KOPT-K1 (cell line): ENCODE results near the gene IGF2BP2.

Source experiments
- H3K27ac ChIP-seq: fragments of 200-600 bp; sonication (generic); 2 replicates; pipeline ENCODE4 v1.5.1; 2016; ENCODE audit warnings: antibody characterized with exemption, mild to moderate bottlenecking, low read depth, low read length; ENCODE audit not compliant: poor library complexity, severe bottlenecking
- H3K36me3 ChIP-seq: fragments of 200-600 bp; sonication (generic); 2 replicates; pipeline ENCODE4 v1.5.1; 2017; ENCODE audit warnings: antibody characterized with exemption, mild to moderate bottlenecking, low read length, moderate library complexity; ENCODE audit not compliant: insufficient read depth
- H3K9me3 ChIP-seq: fragments of 200-600 bp; sonication (generic); 2 replicates; pipeline ENCODE4 v1.5.1; 2017; ENCODE audit warnings: antibody characterized with exemption, low read length, mild to moderate bottlenecking; ENCODE audit not compliant: insufficient read depth, poor library complexity, severe bottlenecking

Gene IGF2BP2

DNA sequence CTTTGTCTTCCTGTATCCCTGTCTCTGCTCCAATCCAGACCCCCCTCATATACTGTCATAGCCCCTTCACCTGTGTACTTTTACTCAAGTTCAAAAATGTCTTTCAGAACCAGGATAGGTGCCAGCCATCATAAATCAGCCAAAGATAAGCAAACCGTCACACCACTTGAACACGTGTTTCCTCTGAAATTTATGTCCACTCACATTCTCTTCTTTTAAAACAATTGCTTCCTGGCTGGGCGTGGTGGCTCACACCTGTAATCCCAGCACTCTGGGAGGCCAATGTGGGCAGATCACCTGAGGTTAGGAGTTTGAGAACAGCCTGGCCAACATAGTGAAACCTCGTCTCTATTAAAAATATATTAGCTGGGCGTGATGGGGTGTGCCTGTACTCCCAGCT lies 74.1 kb downstream of the IGF2BP2 start:
- no peaks in the 10 kb centered on the region for H3K9me3 ChIP-seq
- H3K36me3 ChIP-seq = no peaks in the 10 kb centered on the region
- no peak overlapping the region for H3K27ac ChIP-seq

DNA sequence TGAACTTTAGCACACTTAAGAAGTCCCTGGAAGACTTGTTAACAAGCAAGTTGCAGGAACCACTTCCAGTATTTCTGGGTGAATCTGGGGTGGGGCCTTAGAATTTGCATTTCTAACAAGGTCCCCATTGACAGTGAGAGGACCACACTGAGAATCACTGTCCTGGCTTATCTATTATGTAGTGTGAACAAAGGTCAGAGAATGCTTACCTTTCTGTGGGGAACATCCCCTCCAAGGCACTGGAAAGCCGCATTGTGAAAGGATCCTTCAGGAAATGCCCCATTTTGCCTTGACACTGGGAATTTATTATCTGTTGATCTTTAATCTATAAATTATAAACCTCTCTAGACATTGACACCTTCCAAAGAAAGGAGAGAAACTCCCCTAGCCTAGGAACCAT lies 74.8 kb downstream of the IGF2BP2 start:
- no peaks in the 10 kb centered on the region for H3K36me3 ChIP-seq
- H3K9me3 ChIP-seq = no peaks in the 10 kb centered on the region
- H3K27ac ChIP-seq = no peak overlapping the region

DNA sequence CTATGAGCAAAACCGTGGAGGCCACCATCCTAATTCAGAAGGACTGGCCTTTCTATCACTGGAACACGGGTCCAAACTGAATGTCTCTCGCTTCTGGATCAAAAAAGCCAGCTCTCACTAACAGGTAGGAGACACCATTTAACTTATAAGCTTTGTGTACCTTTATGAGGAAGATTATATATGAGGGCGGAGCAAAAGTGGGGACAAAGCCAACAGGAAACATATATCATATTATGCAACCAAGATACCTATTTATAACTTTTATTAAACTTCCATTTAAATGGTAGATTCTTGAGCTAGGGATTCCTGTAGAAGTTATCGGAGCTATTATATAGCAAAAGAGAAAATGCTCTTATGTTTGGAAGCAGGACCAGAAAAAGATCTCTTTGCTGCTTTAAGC lies 78.4 kb downstream of the IGF2BP2 start:
- H3K9me3 ChIP-seq = no peaks in the 10 kb centered on the region
- no peaks in the 10 kb centered on the region for H3K36me3 ChIP-seq
- H3K27ac ChIP-seq = no peak overlapping the region

DNA sequence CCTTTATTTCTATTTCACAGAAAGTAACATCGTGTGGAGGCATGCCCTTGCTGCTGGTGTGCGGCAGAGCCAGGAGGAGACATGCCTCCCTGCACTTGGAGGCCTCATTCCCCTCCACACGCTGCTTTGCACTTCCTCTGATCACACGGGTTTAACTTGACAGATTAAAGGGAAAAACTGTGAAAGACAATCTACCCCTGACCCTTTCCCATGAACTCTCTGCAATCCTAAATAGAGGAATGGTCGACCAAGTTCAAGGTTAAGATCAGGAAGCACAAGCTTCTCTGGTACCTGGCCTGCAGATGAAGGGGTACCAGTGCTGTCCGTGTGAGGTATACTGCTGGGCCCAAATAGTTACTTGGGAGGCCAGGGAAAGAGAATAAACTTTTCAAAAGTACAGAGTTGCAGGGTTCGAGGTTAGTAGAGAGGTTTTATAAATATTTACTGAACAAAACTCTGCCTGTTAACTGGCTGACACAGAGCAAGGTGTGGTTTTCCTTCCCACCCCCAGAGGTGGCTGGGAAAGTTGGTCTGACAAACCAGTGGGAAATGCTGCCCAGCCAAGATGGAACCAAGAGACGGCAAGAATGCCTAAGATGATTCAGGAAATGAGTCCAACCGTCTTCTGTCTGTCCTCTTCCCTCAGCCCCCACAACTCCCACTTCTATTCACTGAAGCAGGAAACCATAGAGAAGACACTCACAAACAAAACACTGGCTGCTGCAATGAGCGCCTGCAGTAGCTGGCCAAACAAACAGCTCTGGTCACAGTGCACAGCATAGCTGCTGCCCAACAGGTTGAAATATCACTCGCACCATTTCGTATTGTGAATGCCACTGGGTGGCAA lies 79.6 kb downstream of the IGF2BP2 start:
- H3K27ac ChIP-seq = no peak overlapping the region
- H3K36me3 ChIP-seq = no peaks in the 10 kb centered on the region
- H3K9me3 ChIP-seq = no peaks in the 10 kb centered on the region

DNA sequence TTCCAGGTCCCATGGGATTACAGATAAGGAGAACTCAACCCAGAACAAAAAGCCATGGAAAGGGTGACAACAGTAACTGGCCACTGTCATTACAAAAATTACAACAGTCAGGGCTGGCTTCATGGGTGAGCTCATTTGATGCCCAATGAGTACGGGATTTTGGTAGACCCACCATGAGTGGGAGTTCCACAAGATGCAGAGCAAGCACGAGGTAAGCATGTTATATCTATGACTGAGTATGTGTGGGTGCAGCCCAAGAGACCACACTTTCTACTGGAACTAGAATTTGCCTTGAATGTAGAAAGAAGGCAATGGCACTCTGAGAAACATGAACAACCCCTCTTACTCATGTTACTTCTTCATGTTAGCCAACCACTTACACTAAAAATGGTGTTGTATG lies 83.3 kb downstream of the IGF2BP2 start:
- no peaks in the 10 kb centered on the region for H3K36me3 ChIP-seq
- no peaks in the 10 kb centered on the region for H3K9me3 ChIP-seq
- H3K27ac ChIP-seq = no peak overlapping the region

DNA sequence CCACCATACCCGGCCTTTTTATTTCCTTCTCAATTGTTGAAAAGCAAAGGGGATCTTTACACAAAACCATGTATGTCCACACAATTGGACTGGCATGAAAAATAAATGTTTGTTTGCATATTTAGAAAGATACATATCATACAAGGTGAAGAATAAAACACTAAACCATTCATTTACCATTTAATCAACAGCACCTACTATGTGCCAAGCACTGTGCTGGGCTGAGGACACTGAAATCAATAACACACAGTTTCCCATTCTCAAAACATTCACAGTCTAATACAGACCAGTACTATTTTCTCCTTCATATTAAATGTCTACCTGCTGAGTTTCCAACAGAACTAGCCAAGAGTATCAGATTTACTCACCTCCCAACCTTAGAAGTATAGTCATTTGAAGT lies 84.7 kb downstream of the IGF2BP2 start:
- Histone ChIP-seq H3K27ac (no peak overlapping the region), H3K36me3 (no peaks in the 10 kb centered on the region), H3K9me3 (no peaks in the 10 kb centered on the region)

GRCh38 chr3:185739264-185739701 lies 85.6 kb downstream of the IGF2BP2 start:
- Histone ChIP-seq H3K36me3 (no peaks in the 10 kb centered on the region), H3K9me3 (no peaks in the 10 kb centered on the region), H3K27ac (no peak overlapping the region)

- Histone ChIP-seq H3K9me3 (no peaks in the 10 kb centered on the region), H3K36me3 (no peaks in the 10 kb centered on the region), H3K27ac (no peak overlapping the region)
Observed at GRCh38 chr3:185737740-185738680, 86.8 kb downstream of the IGF2BP2 start.

DNA sequence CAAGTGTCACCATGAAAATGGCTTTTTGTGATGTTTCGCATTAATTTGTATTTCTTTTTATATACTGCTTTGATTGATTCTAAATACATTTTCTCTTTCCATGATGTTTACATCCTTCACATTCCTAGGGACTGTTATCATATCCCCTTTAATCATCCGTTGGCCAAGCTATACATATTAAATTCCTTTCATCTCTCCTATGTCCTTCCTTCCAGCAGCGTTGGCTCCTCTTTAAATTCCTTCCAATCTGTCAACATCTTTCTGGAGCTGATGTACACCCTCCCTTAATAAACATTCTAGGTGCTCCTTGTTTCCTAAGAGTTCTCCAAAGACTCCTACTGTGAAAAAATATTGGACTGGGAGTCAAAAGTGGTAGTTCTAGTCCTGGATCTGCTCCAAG lies 87.8 kb downstream of the IGF2BP2 start:
- Histone ChIP-seq H3K36me3 (no peaks in the 10 kb centered on the region), H3K27ac (no peak overlapping the region), H3K9me3 (no peaks in the 10 kb centered on the region)

DNA sequence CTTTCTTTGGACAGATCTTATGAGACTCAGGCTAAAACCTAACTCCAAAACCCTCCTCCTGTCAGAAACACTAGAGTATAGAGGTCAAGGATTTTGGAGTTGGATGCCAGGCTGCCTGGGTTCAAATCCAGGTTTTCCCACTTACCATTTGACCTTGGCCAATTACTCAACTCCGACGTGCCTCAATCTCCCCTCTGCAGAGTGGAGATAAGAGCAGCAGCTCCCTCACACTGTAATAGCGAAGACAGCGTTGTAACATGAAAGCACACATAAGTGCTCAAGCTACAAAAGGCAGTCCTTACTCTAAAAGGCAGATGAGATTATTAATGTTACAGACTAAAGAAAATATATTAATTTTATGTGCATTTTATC lies 90.1 kb downstream of the IGF2BP2 start:
- Histone ChIP-seq H3K9me3 (no peaks in the 10 kb centered on the region), H3K27ac (no peak overlapping the region), H3K36me3 (no peaks in the 10 kb centered on the region)

GRCh38 chr3:185733980-185734724 lies 90.7 kb downstream of the IGF2BP2 start:
- H3K9me3 ChIP-seq = no peaks in the 10 kb centered on the region
- no peak overlapping the region for H3K27ac ChIP-seq
- no peaks in the 10 kb centered on the region for H3K36me3 ChIP-seq

GRCh38 chr3:185732782-185733181 lies 92.1 kb downstream of the IGF2BP2 start:
- Histone ChIP-seq H3K36me3 (no peaks in the 10 kb centered on the region), H3K27ac (no peak overlapping the region), H3K9me3 (no peaks in the 10 kb centered on the region)

GRCh38 chr3:185730550-185730949 lies 94.3 kb downstream of the IGF2BP2 start:
- Histone ChIP-seq H3K9me3 (no peaks in the 10 kb centered on the region), H3K36me3 (no peaks in the 10 kb centered on the region), H3K27ac (no peak overlapping the region)

DNA sequence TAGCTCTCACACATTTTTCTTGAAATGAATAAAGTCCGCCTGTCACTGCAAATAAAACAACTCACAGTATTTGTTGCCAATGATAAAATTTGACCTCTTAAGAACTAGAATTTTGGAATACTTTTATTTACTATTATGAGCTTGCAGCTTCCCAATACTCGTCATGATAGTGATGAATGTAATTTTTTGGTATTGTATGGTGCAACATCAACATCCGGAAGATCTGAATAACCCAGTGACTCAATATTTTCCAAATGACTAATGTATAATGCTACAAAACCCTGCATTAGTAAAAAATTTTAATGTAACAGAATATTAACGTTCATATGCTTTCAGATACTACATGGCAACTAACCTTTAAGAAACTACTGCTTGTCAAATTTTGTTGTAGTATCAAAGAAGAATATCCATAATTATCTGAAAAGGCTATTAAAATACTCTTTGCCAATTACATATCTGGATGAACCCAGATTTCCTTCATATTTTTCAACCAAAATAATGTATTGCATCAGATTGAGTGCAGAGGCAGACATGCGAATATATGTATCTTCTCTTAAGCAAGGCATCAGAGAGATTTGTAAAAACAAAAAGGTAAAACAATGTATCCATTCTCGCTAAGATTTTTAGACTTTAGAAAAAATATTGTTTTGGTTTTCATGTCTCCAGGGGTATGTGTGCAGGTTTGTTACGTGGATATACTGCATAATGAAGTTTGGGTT lies 95.3 kb downstream of the IGF2BP2 start:
- no peak overlapping the region for H3K27ac ChIP-seq
- no peaks in the 10 kb centered on the region for H3K9me3 ChIP-seq
- H3K36me3 ChIP-seq = no peaks in the 10 kb centered on the region
